ENCODE measurements around the gene AP5Z1.

AP5Z1 gene

DNA sequence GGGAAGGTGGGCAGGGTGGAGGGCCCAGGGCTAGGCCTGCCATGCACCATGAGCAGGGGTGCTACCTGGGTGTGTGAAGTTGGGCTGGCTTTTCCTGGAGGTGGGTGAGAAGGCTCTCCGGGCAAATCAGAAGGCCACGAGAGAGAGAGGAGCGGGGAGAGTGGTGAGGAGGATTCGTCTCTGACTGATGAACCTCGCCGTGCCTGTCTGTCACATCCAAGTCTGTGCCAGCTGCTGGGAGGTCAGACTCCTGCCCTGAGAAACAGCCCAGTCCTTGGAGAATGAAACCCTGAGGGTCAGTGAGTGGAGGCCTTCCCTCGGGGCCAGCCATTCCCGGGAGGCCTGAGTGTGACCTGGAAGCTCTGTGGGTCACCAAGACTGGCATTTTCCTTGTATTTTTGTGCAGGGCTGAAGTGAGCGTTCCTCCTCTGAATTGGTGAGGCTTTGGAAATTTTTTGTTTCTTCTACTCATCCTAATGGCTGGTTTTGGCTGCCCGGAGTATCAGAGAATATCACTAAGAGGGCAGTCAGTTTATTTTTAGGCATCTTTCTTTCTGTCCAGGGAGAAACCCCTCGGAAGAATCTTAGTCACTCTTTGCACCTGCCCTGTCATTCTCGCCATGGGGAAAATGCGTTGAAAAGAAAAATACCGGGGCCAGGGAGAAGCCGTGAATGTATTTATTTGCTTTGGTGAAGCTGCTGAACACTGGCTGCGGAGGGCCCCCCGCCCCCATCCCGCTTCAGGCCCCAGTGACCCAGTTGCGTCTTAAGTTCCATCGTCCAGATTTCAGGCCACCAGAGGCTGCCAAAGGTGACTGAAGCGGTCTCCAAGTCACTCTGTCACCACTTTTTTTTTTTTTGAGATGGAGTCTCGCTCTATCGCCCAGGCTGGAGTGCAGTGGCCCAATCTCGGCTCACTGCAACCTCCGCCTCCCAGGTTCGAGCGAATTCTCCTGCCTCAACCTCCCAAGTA lies 6.5 kb upstream of the AP5Z1 start:
- H3K27ac ChIP-seq (ENCODE audit: low read length), result no peak overlapping the region
- no CpG with 5 or more reads among the region's 27 CpGs for WGBS (ENCODE audit: insufficient coverage, insufficient read length)
- DNase-seq (ENCODE audit: low read depth, low spot score), result no peak
- no peaks in the 10 kb centered on the region for H3K4me1 ChIP-seq (ENCODE audit: control insufficient read depth, insufficient read depth, low read length)
- no peaks in the 10 kb centered on the region for H3K9me3 ChIP-seq (ENCODE audit: control insufficient read depth, insufficient read depth, low read length)
- no peaks in the 10 kb centered on the region for H3K27me3 ChIP-seq (ENCODE audit: control insufficient read depth, insufficient read depth, low read length)
- H3K4me3 ChIP-seq (ENCODE audit: low read length), result no peak overlapping the region
- H3K36me3 ChIP-seq (ENCODE audit: control insufficient read depth, insufficient read depth, low read length), result no peaks in the 10 kb centered on the region

DNA sequence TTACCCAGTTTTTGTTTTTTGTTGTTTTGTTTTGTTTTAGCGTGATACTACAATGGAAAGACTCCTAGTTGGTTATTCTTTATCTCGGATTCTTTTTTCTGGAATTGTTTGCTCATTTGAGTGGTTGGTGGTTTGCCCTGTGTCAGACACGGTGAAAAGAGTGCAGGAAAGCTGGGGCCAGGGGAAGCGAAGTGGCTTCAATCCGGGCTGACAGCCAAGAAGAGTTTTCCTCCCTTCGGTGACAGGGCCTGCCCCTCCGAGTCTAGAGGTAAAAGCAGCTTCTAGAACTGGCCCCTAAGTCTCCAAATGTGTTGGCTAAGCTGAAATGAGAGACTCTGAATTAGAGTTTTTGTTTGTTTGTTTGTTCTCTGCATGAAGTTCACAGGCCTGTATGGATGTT lies 5.7 kb upstream of the AP5Z1 start:
- no peak for DNase-seq (ENCODE audit: low read depth, low spot score)
- Histone ChIP-seq H3K27me3 (ENCODE audit: control insufficient read depth, insufficient read depth, low read length) (no peaks in the 10 kb centered on the region), H3K4me1 (ENCODE audit: control insufficient read depth, insufficient read depth, low read length) (peaks cover 2% of the 10 kb centered on the region; the same call in 1 of the 2 replicates), H3K27ac (ENCODE audit: low read length) (no peak overlapping the region), H3K4me3 (ENCODE audit: low read length) (no peak overlapping the region), H3K36me3 (ENCODE audit: control insufficient read depth, insufficient read depth, low read length) (no peaks in the 10 kb centered on the region), H3K9me3 (ENCODE audit: control insufficient read depth, insufficient read depth, low read length) (no peaks in the 10 kb centered on the region)
- no CpG with 5 or more reads among the region's 7 CpGs for WGBS (ENCODE audit: insufficient coverage, insufficient read length)

DNA sequence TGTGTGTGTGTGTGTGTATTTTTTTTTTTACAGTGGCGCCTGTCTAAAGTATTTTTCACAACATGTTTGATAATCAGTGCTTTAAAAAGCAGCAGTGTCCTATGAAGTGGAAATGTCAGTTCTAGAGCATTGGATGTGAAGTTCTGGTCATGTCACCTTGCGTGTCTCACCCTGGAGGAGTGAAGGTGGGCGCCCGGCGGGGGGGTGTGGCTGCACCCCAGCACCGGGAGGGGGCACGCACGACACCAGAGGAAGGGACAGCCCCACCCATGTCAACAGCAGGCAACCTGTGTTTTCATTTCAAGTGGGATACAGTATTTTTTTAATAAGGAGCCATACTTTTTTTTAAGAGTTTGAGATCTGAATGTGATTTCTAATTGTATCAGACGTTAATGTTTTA lies 4.5 kb upstream of the AP5Z1 start:
- Histone ChIP-seq H3K36me3 (ENCODE audit: control insufficient read depth, insufficient read depth, low read length) (no peaks in the 10 kb centered on the region), H3K27me3 (ENCODE audit: control insufficient read depth, insufficient read depth, low read length) (no peaks in the 10 kb centered on the region), H3K27ac (ENCODE audit: low read length) (no peak overlapping the region), H3K4me3 (ENCODE audit: low read length) (no peak overlapping the region), H3K4me1 (ENCODE audit: control insufficient read depth, insufficient read depth, low read length) (peaks cover 2% of the 10 kb centered on the region; the same call in 1 of the 2 replicates), H3K9me3 (ENCODE audit: control insufficient read depth, insufficient read depth, low read length) (no peaks in the 10 kb centered on the region)
- DNase-seq (ENCODE audit: low read depth, low spot score), result no peak
- WGBS (ENCODE audit: insufficient coverage, insufficient read length), result no CpG with 5 or more reads among the region's 9 CpGs

DNA sequence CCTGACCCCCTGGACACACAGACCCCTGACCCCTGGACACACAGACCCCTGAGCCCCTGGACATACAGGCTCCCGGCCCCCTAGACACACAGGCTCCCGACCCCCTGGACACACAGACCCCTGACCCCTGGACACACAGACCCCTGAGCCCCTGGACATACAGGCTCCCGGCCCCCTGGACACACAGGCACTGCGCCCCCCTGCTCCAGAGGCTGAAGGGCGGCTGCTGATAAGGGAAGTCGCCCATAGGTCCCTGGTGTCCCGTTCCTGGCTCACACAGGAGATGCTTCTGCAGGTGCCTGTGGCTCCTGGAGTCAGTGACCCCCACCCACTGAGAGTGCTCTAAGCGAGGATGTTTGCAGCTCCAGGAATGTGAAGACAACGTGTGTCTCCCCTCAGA lies 3.7 kb upstream of the AP5Z1 start:
- peaks cover 2% of the 10 kb centered on the region; the same call in 1 of the 2 replicates for H3K4me1 ChIP-seq (ENCODE audit: control insufficient read depth, insufficient read depth, low read length)
- H3K36me3 ChIP-seq (ENCODE audit: control insufficient read depth, insufficient read depth, low read length), result no peaks in the 10 kb centered on the region
- no peaks in the 10 kb centered on the region for H3K9me3 ChIP-seq (ENCODE audit: control insufficient read depth, insufficient read depth, low read length)
- no peak overlapping the region for H3K4me3 ChIP-seq (ENCODE audit: low read length)
- no CpG with 5 or more reads among the region's 9 CpGs for WGBS (ENCODE audit: insufficient coverage, insufficient read length)
- no peaks in the 10 kb centered on the region for H3K27me3 ChIP-seq (ENCODE audit: control insufficient read depth, insufficient read depth, low read length)
- H3K27ac ChIP-seq (ENCODE audit: low read length), result no peak overlapping the region
- DNase-seq (ENCODE audit: low read depth, low spot score), result no peak

DNA sequence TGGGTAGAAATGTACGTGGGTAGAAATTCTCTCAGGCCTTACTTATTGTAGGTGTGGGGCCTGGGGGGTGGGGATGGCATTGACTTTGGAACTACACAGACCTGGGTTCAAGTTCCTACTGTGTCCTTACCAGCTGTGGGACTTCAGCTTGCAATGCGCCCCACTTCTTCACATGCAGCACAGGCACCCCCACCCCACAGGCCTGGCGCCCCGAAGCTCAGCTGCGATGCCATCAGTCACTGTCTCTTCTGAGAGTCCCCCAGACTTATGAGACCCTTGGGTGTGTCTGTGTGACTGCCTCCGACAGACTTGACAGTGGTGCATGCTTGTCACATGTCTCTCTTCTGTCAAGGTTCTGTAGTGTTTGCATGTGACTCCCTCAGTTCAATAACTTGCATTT lies 3.1 kb upstream of the AP5Z1 start:
- WGBS (ENCODE audit: insufficient coverage, insufficient read length), result no CpG with 5 or more reads among the region's 6 CpGs
- H3K4me3 ChIP-seq (ENCODE audit: low read length), result no peak overlapping the region
- no peak for DNase-seq (ENCODE audit: low read depth, low spot score)

DNA sequence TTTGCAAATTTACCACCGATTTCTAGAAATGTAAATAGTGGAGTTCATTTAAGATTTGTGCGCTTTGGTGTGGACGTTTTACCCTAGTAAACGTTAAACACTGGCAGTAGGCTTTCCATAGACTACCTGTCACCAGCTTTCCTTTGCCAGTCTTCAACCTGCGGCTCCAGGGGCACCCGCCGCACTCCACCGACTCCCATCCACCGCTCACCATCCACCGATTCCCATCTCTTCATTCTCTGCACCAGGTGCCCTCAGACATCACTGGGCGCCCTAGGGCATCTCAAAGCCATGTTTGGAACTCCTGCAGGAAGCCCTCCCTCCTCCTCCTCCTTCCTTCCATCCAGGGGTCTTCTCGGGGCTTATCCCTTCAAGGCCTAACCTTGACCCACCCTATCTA lies 1.4 kb upstream of the AP5Z1 start:
- H3K4me3 ChIP-seq (ENCODE audit: low read length), result no peak overlapping the region
- H3K27me3 ChIP-seq (ENCODE audit: control insufficient read depth, insufficient read depth, low read length), result no peaks in the 10 kb centered on the region
- WGBS (ENCODE audit: insufficient coverage, insufficient read length), result no CpG with 5 or more reads among the region's 12 CpGs
- H3K36me3 ChIP-seq (ENCODE audit: control insufficient read depth, insufficient read depth, low read length), result no peaks in the 10 kb centered on the region
- no peak overlapping the region for H3K27ac ChIP-seq (ENCODE audit: low read length)
- H3K9me3 ChIP-seq (ENCODE audit: control insufficient read depth, insufficient read depth, low read length), result no peaks in the 10 kb centered on the region
- DNase-seq (ENCODE audit: low read depth, low spot score), result no peak
- H3K4me1 ChIP-seq (ENCODE audit: control insufficient read depth, insufficient read depth, low read length), result peaks cover 2% of the 10 kb centered on the region; the same call in 1 of the 2 replicates

More for the DNA sequence above, 3.1 kb upstream of the AP5Z1 start:
- Histone ChIP-seq H3K9me3 (ENCODE audit: control insufficient read depth, insufficient read depth, low read length) (no peaks in the 10 kb centered on the region), H3K27ac (ENCODE audit: low read length) (no peak overlapping the region), H3K27me3 (ENCODE audit: control insufficient read depth, insufficient read depth, low read length) (no peaks in the 10 kb centered on the region), H3K36me3 (ENCODE audit: control insufficient read depth, insufficient read depth, low read length) (no peaks in the 10 kb centered on the region), H3K4me1 (ENCODE audit: control insufficient read depth, insufficient read depth, low read length) (peaks cover 2% of the 10 kb centered on the region; the same call in 1 of the 2 replicates)

DNA sequence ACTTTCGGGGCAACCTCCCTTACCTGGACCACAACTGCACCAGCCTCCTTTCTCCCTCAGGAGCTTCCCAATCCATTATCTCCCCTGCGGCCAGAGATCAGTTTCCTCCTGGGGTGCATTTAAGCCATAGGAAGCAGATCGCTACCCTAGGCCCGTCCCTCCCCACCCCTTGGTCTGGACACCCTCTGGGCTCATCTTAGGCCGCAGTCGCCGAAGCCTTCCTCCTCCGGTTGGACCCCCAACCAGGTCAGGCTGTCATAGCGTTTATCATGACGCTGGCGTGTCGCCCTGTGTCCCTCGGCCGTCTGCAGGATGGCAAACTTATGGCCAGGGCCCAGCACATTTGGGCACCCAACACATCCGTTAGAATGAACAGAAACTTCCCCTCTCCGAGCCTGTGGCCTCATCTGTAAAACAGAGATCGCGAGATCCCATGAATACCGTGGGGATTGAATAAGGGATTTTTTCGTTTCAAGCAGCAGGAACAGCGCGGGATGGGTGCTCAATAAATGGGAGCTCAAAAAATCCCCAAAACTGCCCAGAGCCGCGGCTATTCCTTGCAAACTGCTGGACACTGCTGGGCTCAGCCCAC lies 669 bp upstream of the AP5Z1 start:
- Histone ChIP-seq H3K4me1 (ENCODE audit: control insufficient read depth, insufficient read depth, low read length) (peaks cover 2% of the 10 kb centered on the region; the same call in 1 of the 2 replicates), H3K27me3 (ENCODE audit: control insufficient read depth, insufficient read depth, low read length) (no peaks in the 10 kb centered on the region), H3K9me3 (ENCODE audit: control insufficient read depth, insufficient read depth, low read length) (no peaks in the 10 kb centered on the region), H3K4me3 (ENCODE audit: low read length) (peak overlapping the region; percentile 50; the same call in 1 of the 2 replicates), H3K36me3 (ENCODE audit: control insufficient read depth, insufficient read depth, low read length) (no peaks in the 10 kb centered on the region), H3K27ac (ENCODE audit: low read length) (no peak overlapping the region)
- WGBS (ENCODE audit: insufficient coverage, insufficient read length), result no CpG with 5 or more reads among the region's 24 CpGs
- no peak for DNase-seq (ENCODE audit: low read depth, low spot score)

DNA sequence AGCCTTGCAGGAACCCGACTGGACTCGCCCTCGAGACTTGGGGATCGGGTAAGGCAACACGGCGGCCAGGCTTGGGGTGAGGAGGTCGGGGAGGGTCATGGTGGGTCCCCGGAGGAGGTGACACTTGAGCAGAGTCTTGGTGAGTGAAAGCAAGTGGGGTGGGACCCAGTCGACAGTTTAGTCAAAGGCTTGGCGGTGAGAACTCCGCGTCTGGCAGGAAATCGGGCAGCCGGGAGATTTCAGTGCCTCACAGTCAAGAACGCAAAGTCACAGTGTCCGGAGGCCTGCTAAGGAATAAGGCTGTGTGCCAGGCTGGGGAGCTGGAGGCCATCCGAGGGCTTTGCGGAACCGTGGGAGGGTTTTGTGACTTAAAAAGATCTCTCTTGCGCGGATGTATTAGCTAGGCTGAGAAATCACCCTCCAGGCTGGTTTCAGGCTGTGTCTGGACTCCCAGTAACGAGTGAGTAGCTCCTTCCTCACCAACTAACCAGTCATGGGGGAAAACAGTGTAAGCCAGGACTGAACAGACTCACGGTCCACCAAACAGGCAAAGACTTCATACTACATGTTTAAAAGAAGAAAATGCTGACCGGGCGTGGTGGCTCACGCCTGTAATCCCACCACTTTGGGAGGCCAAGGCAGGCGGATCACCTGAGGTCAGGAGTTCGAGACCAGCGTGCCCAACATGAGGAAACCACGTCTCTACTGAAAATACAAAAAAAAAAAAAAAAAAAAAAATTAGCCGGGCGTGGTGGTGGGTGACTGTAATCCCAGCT lies 613 bp downstream of the AP5Z1 start:
- H3K27ac ChIP-seq (ENCODE audit: low read length), result no peak overlapping the region
- no peak for DNase-seq (ENCODE audit: low read depth, low spot score)
- no peaks in the 10 kb centered on the region for H3K9me3 ChIP-seq (ENCODE audit: control insufficient read depth, insufficient read depth, low read length)
- H3K27me3 ChIP-seq (ENCODE audit: control insufficient read depth, insufficient read depth, low read length), result no peaks in the 10 kb centered on the region
- peaks cover 2% of the 10 kb centered on the region; the same call in 1 of the 2 replicates for H3K4me1 ChIP-seq (ENCODE audit: control insufficient read depth, insufficient read depth, low read length)
- WGBS (ENCODE audit: insufficient coverage, insufficient read length), result no CpG with 5 or more reads among the region's 32 CpGs
- 0 out of 2 replicates have a peak, but pooled peaks cover 1% of the 10 kb centered on the region for H3K36me3 ChIP-seq (ENCODE audit: control insufficient read depth, insufficient read depth, low read length)
- H3K4me3 ChIP-seq (ENCODE audit: low read length), result peak overlapping the region; percentile 80

DNA sequence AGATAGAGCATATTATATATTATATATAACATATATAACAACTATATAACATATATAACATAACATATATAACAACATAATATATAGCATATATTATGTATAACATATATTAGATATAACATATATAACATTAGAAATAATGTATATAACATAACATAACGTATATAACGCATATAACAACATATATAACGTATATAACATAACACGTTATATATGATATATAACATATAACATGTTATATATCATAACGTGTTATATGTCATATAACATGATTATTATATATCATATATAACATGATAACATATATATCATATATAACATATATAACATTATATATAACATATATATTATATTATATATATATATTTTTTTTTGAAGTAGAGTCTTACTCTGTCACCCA lies 3.7 kb downstream of the AP5Z1 start:
- peaks cover 18% of the 10 kb centered on the region for H3K36me3 ChIP-seq (ENCODE audit: control insufficient read depth, insufficient read depth, low read length)
- no peak overlapping the region for H3K27ac ChIP-seq (ENCODE audit: low read length)

More for the DNA sequence above, 3.7 kb downstream of the AP5Z1 start:
- H3K4me3 ChIP-seq (ENCODE audit: low read length), result no peak overlapping the region
- no peaks in the 10 kb centered on the region for H3K27me3 ChIP-seq (ENCODE audit: control insufficient read depth, insufficient read depth, low read length)
- DNase-seq (ENCODE audit: low read depth, low spot score), result no peak
- peaks cover 2% of the 10 kb centered on the region; the same call in 1 of the 2 replicates for H3K4me1 ChIP-seq (ENCODE audit: control insufficient read depth, insufficient read depth, low read length)
- H3K9me3 ChIP-seq (ENCODE audit: control insufficient read depth, insufficient read depth, low read length), result no peaks in the 10 kb centered on the region
- 100% methylated on average over 2 of the region's 5 CpGs for WGBS (ENCODE audit: insufficient coverage, insufficient read length)
